ENCODE measurements around the gene KIF16B. TPM values are rescaled to one million over a fixed set of nuclear protein-coding genes. Genes with fewer than 3 reads are reported as not detected.

KIF16B gene
- total and polyA plus RNA-seq, 10 of the 15 experiments (the other 5 are each of a cell fraction or from before 2014, with no cell fraction given): 0.21 to 5.2 (median 3.0) TPM

GRCh38 chr20:16580620-16581019, 7.4 kb upstream of the KIF16B start (continued):
- TF ChIP-seq ZNF592 (IDR thresholded peaks at IDR 0.05): no peak
- TF ChIP-seq NFYA (IDR thresholded peaks at IDR 0.05; ENCODE audit: borderline replicate concordance, low read depth, low read length): no peak

- ChIA-PET CTCF (interaction anchor here (0.6 kb wide), 1 partner anchor 94 kb away, joined by 3 read pairs; no protein-coding TSS in a partner anchor), POLR2A (no interaction called here), SMC1A (ENCODE audit: uncharacterized antibody, unreplicated experiment) (interaction anchor here (0.8 kb wide), 1 partner anchor 10 kb away, joined by 3 read pairs; no protein-coding TSS in a partner anchor), RAD21 (ENCODE audit: unreplicated experiment) (interaction anchor here (0.6 kb wide), 1 partner anchor 24 kb away, joined by 3 read pairs; no protein-coding TSS in a partner anchor)
- H4K20me1 ChIP-seq (ENCODE audit: control insufficient read depth, insufficient read depth): no peaks in the 10 kb centered on the region
- H3K9ac ChIP-seq (ENCODE audit: control insufficient read depth, insufficient read depth, low read length): no peak overlapping the region
- no peaks in the 10 kb centered on the region for H3K4me1 ChIP-seq (ENCODE audit: control insufficient read depth, insufficient read depth, low read length)
- TF ChIP-seq RELB (IDR thresholded peaks at IDR 0.05; ENCODE audit: low read depth): no peak
- TF ChIP-seq NR2C1 (IDR thresholded peaks at IDR 0.05): no peak
- TF ChIP-seq IRF5 (IDR thresholded peaks at IDR 0.05; ENCODE audit: borderline replicate concordance): no peak
- TF ChIP-seq SRF (IDR thresholded peaks at IDR 0.05; ENCODE audit: low read depth in 2 of 2, low read length in 2 of 2): no peak
- TF ChIP-seq IKZF1 (conservative IDR thresholded peaks at IDR 0.05): no peak
- no peaks in the 10 kb centered on the region for H3K79me2 ChIP-seq (ENCODE audit: control insufficient read depth, insufficient read depth, low read length)
- no peaks in the 10 kb centered on the region for H3K36me3 ChIP-seq (ENCODE audit: control insufficient read depth in 2 of 2, insufficient read depth in 2 of 2, low read length in 1 of 2)
- H3K4me2 ChIP-seq (ENCODE audit: control insufficient read depth, insufficient read depth): no peak overlapping the region
- H3K4me3 ChIP-seq: no peak overlapping the region
- H3K27ac ChIP-seq (ENCODE audit: control insufficient read depth, insufficient read depth): no peak overlapping the region
- BruUV-seq (replicated peaks): no TSS peak
- DNase-seq (ENCODE audit: low read depth, low spot score) (no peak), FAIRE-seq (no peak), ATAC-seq (no peak)
- intact Hi-C loops (cut with micrococcal nuclease; ENCODE audit: unreplicated experiment) (no loop called here), in situ Hi-C loops (cut with MboI) (no loop called here)
- WGBS (ENCODE audit: insufficient coverage, insufficient replicate concordance, low lambda C conversion rate, missing lambda C conversion rate): 29% methylated on average over 3 of the region's 3 CpGs
- no peaks in the 10 kb centered on the region for H3K9me3 ChIP-seq (replicated peaks; ENCODE audit: control insufficient read depth, insufficient read depth, low read length)
- no peak overlapping the region for H2AFZ ChIP-seq (ENCODE audit: control insufficient read depth, low read depth, low read length)
- no peaks in the 10 kb centered on the region for H3K27me3 ChIP-seq (replicated peaks in 1 of 2; ENCODE audit: control insufficient read depth in 2 of 2, insufficient read depth in 2 of 2, low read length in 1 of 2)
Measured at GRCh38 chr20:16580147-16580546, 6.9 kb upstream of the KIF16B start.

All from GM12878 (cell line).